Upper lobe of left lung (tissue), 4 donors: Measurements from ENCODE around the gene POSTN.

ENCODE experiments used
- CTCF ChIP-seq, 6 experiments: fragments of 450-650 bp in 4 of 6; fragments of 200-600 bp in 2 of 6; sonication (generic) in 2 of 6; IDR thresholded peaks; one replicate each; pipeline ENCODE4 v1.5.1; 2016 to 2019; ENCODE audit warnings: antibody characterized with exemption in 6 of 6
- POLR2AphosphoS5 ChIP-seq, 2 donors: sonication (generic); formaldehyde crosslinking; IDR thresholded peaks; one replicate each; pipeline ENCODE4 v1.5.1; 2017; ENCODE audit warnings: antibody characterized with exemption in 2 of 2

- TF ChIP-seq POLR2AphosphoS5 (IDR thresholded peaks at IDR 0.05) (no peak), CTCF (IDR thresholded peaks at IDR 0.05) (no peak)
Observed at GRCh38 chr13:37565425-37565824, 33.1 kb downstream of the POSTN start.
